Measurements from ENCODE around the gene GP1BA.

GRCh38 chr17:4898927-4899326 lies 33.1 kb upstream of the GP1BA start:
- TF ChIP-seq EZH2 (IDR thresholded peaks at IDR 0.05; ENCODE audit: borderline replicate concordance, low read depth, low read length, severe bottlenecking) (no peak), POLR2AphosphoS5 (IDR thresholded peaks at IDR 0.05; ENCODE audit: insufficient read depth, low read depth, low read length) (no peak), POLR2A (IDR thresholded peaks at IDR 0.05; ENCODE audit: low read depth, low read length) (no peak), FOS (IDR thresholded peaks at IDR 0.05; ENCODE audit: borderline replicate concordance, insufficient read depth, low read length) (no peak), CTCF (IDR thresholded peaks at IDR 0.05; ENCODE audit: extremely low read depth in 1 of 2, insufficient read depth in 1 of 2, low read depth in 1 of 2, low read length in 2 of 2) (no peak), GATA2 (IDR thresholded peaks at IDR 0.05; ENCODE audit: insufficient read depth, insufficient read length, low read depth, low read length) (no peak), JUN (IDR thresholded peaks at IDR 0.05; ENCODE audit: borderline replicate concordance, insufficient read depth, insufficient read length, low read depth) (no peak), MAX (IDR thresholded peaks at IDR 0.05; ENCODE audit: insufficient read depth, insufficient read length) (no peak), MYC (IDR thresholded peaks at IDR 0.05; ENCODE audit: low read depth, low read length) (no peak)
